Neural cell (in vitro differentiated cells): ENCODE measurements around the gene NRXN2.

Source experiments
- CTCF ChIP-seq: fragments of 450-650 bp; IDR thresholded peaks from 2 replicates; pipeline ENCODE4 v1.5.1; 2014; ENCODE audit warnings: antibody characterized with exemption, mild to moderate bottlenecking, moderate library complexity; ENCODE audit not compliant: poor library complexity, severe bottlenecking
- EP300 ChIP-seq: fragments of 450-650 bp; conservative IDR thresholded peaks from 2 replicates; pipeline ENCODE4 v1.6.1; 2014; ENCODE audit warnings: antibody characterized with exemption, mild to moderate bottlenecking, moderate library complexity; ENCODE audit not compliant: poor library complexity, severe bottlenecking
- EZH2 ChIP-seq: fragments of 200-600, 300-800 bp; shearing (Covaris generic), sonication (generic); IDR thresholded peaks from 2 replicates; pipeline ENCODE4 v1.6.1; 2014; ENCODE audit warnings: antibody characterized with exemption, low read length, borderline replicate concordance, mild to moderate bottlenecking; ENCODE audit not compliant: insufficient read depth, poor library complexity, severe bottlenecking
- POLR2AphosphoS5 ChIP-seq: IDR thresholded peaks from 2 replicates; pipeline ENCODE4 v1.6.1; 2012
- RAD21 ChIP-seq: fragments of 450-650 bp; conservative IDR thresholded peaks from 2 replicates; pipeline ENCODE4 v1.6.1; 2014; ENCODE audit warnings: antibody characterized with exemption, mild to moderate bottlenecking, moderate library complexity
- REST ChIP-seq: IDR thresholded peaks from 2 replicates; pipeline ENCODE4 v1.6.1; 2012; ENCODE audit warnings: borderline replicate concordance
- SMC3 ChIP-seq: fragments of 450-650 bp; conservative IDR thresholded peaks from 2 replicates; pipeline ENCODE4 v1.6.1; 2014; ENCODE audit warnings: antibody characterized with exemption, mild to moderate bottlenecking, moderate library complexity; ENCODE audit not compliant: poor library complexity
- TAF1 ChIP-seq: IDR thresholded peaks from 2 replicates; pipeline ENCODE4 v1.6.1; 2012; ENCODE audit warnings: low read depth

- TF ChIP-seq CTCF: no peak
- TF ChIP-seq POLR2AphosphoS5: no peak
- TF ChIP-seq EZH2: no peak
- no peak for TF ChIP-seq TAF1
- no peak for TF ChIP-seq RAD21
- no peak for TF ChIP-seq REST
- TF ChIP-seq SMC3: no peak
- TF ChIP-seq EP300: no peak
These were observed 116.1 kb downstream of the NRXN2 start for GRCh38 chr11:64606796-64607380.
